Muscle layer of colon (tissue), 2 donors: Measurements from ENCODE around the gene ESPNL.

Experiments used
- H3K27ac ChIP-seq: one replicate; pipeline ENCODE4 v1.7.0; 2013; ENCODE audit warnings: low read depth, mild to moderate bottlenecking, low read length, moderate library complexity
- H3K27me3 ChIP-seq, 2 donors: one replicate each; pipeline ENCODE4 v1.7.0; 2013; ENCODE audit warnings: low read length in 2 of 2, mild to moderate bottlenecking in 2 of 2; ENCODE audit not compliant: insufficient read depth in 2 of 2, control insufficient read depth in 1 of 2
- H3K36me3 ChIP-seq: one replicate; pipeline ENCODE4 v1.7.0; 2013; ENCODE audit warnings: mild to moderate bottlenecking, low read length; ENCODE audit not compliant: insufficient read depth
- H3K4me1 ChIP-seq: one replicate; pipeline ENCODE4 v1.7.0; 2013; ENCODE audit warnings: mild to moderate bottlenecking, low read length; ENCODE audit not compliant: insufficient read depth
- H3K4me3 ChIP-seq, 2 donors: one replicate each; pipeline ENCODE4 v1.7.0; 2013; ENCODE audit warnings: low read length in 2 of 2, low read depth in 1 of 2, mild to moderate bottlenecking in 1 of 2, moderate library complexity in 1 of 2
- H3K9ac ChIP-seq: one replicate; pipeline ENCODE4 v1.7.0; 2013; ENCODE audit warnings: low read length
- H3K9me3 ChIP-seq: one replicate; pipeline ENCODE4 v1.7.0; 2013; ENCODE audit warnings: mild to moderate bottlenecking, low read length
- donor health status: abdominal sarcoma.
- donor health status: Adenocarcinoma of cecum.

Gene ESPNL

DNA sequence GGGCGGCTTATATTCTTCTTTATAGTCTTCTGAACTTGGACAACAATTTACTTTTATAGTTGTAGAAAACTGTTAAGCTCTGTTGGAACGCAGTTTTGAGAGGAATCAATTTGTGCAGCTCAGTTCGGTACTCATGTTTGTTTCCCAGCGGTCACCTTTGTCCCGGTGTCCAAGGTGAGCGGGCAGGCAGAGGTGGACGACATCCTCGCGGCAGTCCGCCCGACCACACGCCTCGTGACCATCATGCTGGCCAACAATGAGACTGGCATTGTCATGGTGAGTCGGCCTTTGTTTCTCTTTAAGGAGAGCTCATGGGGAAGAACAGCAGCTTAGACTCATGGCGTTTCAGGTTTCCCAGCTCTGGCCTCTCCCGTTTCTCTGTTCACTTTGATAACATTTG lies 18.6 kb upstream of the ESPNL start:
- no peak overlapping the region for H3K27ac ChIP-seq
- peaks cover 29% of the 10 kb centered on the region for H3K36me3 ChIP-seq
- no peaks in the 10 kb centered on the region for H3K27me3 ChIP-seq
- H3K4me3 ChIP-seq = no peak overlapping the region
- H3K9ac ChIP-seq = no peak overlapping the region
- H3K9me3 ChIP-seq = no peaks in the 10 kb centered on the region
- H3K4me1 ChIP-seq = no peaks in the 10 kb centered on the region

DNA sequence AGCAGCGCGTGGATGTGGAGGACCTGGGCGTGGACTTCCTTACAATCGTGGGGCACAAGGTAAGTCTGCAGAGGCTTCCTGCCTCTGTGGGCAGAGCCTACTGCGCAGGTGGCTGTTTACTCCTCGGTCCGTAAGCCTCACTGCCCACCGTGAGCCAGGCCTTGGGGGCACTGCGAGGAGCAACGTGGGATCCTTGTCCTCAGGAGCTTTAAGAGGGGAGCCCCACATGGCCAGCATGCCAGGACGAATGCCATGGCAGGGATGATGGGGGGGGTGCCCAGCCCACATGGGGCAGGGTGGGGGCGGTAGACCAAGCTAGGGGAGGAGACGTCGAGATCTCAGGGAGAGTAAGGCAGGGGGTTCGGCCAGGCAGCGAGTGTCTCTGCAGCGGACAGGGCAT lies 18.0 kb upstream of the ESPNL start:
- Histone ChIP-seq H3K4me1 (no peaks in the 10 kb centered on the region), H3K36me3 (peaks cover 29% of the 10 kb centered on the region), H3K9me3 (no peaks in the 10 kb centered on the region), H3K4me3 (no peak overlapping the region), H3K27ac (no peak overlapping the region), H3K27me3 (no peaks in the 10 kb centered on the region), H3K9ac (no peak overlapping the region)

- Histone ChIP-seq H3K9ac (no peak overlapping the region), H3K36me3 (peaks cover 29% of the 10 kb centered on the region), H3K4me3 (no peak overlapping the region), H3K4me1 (no peaks in the 10 kb centered on the region), H3K27ac (no peak overlapping the region), H3K9me3 (no peaks in the 10 kb centered on the region), H3K27me3 (no peaks in the 10 kb centered on the region)
These were observed 17.3 kb upstream of the ESPNL start for GRCh38 chr2:238082827-238083226.

- Histone ChIP-seq H3K4me1 (no peaks in the 10 kb centered on the region), H3K9me3 (no peaks in the 10 kb centered on the region), H3K27ac (no peak overlapping the region), H3K27me3 (no peaks in the 10 kb centered on the region), H3K36me3 (peaks cover 29% of the 10 kb centered on the region), H3K9ac (no peak overlapping the region), H3K4me3 (no peak overlapping the region)
These were observed 16.2 kb upstream of the ESPNL start for GRCh38 chr2:238083919-238084318.

DNA sequence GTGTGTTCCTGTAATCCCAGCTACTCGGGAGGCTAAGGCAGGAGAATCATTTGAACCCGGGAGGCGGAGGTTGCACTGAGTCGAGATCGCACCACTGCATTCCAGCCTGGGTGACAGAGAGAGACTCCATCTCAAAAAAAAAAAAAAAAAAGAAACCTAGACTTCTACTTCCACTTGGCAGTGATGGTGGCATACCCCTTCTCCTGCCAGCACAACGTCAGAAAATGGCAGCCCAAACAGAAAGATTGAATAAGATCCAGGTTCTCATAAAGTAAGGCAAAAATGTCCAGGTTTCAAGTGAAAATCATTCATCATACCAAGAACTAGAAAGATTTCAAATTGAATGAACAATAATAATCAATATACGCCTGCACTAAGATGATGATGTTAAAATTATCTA lies 15.4 kb upstream of the ESPNL start:
- H3K4me3 ChIP-seq = no peak overlapping the region
- H3K27ac ChIP-seq = no peak overlapping the region
- H3K9me3 ChIP-seq = no peaks in the 10 kb centered on the region
- H3K27me3 ChIP-seq = no peaks in the 10 kb centered on the region
- H3K9ac ChIP-seq = no peak overlapping the region
- no peaks in the 10 kb centered on the region for H3K4me1 ChIP-seq
- H3K36me3 ChIP-seq = peaks cover 29% of the 10 kb centered on the region

DNA sequence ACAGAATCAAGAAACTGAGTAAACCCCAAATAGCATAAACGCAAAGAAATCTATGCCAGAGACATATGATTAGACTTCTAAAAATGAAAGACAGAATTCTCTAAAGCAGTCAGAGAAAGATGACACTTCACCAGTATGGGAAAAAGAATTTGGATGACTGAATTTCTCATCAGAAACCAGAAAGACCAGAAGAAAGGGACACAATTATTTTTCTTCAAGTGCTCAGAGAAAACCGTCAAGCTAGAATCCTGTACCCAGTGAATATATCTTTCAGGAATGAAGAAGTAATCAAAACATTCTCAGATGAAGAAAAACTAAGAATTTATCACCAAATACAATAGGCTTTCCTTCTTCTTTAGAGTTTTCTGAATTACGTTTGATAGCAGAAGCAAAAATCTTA lies 14.2 kb upstream of the ESPNL start:
- Histone ChIP-seq H3K9ac (no peak overlapping the region), H3K9me3 (no peaks in the 10 kb centered on the region), H3K27me3 (no peaks in the 10 kb centered on the region), H3K4me3 (no peak overlapping the region), H3K36me3 (peaks cover 29% of the 10 kb centered on the region), H3K4me1 (no peaks in the 10 kb centered on the region), H3K27ac (no peak overlapping the region)

DNA sequence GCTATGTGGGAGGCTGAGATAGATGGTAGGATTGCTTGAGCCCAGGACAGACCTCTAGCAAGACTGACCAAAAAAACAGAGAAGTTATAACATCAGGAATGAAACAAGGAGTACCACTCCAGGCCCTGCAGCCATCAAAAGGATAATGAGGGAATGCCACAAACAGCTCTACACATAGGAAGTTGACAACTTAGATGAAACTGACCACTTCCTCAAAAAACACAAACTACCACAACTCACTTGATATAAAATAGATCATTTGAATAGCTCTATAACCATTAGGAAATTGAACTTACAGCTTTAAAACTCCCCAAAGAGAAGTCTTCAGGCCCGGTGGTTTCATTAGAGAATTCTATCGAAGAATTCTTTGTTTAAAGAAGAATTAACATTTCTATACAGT lies 12.9 kb upstream of the ESPNL start:
- H3K27me3 ChIP-seq = no peaks in the 10 kb centered on the region
- peaks cover 18% of the 10 kb centered on the region for H3K36me3 ChIP-seq
- H3K4me3 ChIP-seq = no peak overlapping the region
- H3K9me3 ChIP-seq = no peaks in the 10 kb centered on the region
- H3K27ac ChIP-seq = no peak overlapping the region
- H3K9ac ChIP-seq = no peak overlapping the region
- no peaks in the 10 kb centered on the region for H3K4me1 ChIP-seq

DNA sequence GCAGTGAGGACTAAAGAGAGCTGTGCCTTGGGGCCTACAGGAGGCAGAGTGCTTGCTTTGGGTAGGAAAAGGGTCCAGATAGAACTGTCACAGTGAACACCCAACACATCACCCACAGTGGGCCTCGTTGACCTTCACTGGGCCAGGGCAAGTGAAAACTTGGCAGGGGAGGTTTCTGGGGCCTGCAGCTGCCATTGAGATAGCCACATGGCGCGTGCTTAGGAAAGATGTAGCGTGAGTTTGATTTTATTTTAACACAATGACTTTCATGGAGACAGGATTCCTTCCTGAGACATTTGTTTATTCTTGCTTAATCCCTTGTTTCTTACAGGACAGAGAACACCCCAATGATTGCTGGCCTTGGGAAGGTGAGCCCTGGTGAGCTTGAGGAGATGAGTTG lies 9.3 kb upstream of the ESPNL start:
- no peaks in the 10 kb centered on the region for H3K36me3 ChIP-seq
- no peaks in the 10 kb centered on the region for H3K9me3 ChIP-seq
- H3K9ac ChIP-seq = no peak overlapping the region
- H3K27me3 ChIP-seq = no peaks in the 10 kb centered on the region
- no peak overlapping the region for H3K27ac ChIP-seq
- no peaks in the 10 kb centered on the region for H3K4me1 ChIP-seq
- no peak overlapping the region for H3K4me3 ChIP-seq

DNA sequence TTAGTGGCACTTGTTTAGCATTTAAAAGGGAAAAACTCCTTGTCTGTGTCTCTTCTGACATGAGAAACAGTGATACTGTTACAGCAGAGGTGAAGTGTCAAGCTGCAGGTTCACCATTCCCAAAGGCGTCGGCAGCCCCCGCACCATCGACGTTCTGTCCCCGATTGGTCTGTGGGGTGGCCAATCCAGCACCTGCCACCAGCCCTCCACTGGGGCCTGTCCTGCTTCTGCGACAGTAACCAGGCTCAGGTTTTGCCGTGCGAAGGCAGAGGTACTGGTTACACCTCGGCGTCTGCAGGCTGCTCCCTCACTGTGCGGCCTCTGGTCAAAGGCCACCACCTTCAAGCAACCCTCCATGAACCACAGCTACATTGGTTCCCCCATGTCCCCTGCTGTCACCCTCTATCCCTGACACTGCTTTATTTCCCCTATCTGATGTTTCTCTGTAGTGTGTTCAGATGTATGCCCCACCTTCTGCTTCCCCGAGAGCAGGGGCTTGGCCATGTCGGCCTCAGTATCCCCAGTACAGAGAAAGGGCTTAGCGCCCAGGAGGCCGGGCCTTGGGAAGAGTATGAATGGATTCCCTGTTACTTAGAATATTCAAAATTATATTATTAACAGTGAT lies 8.6 kb upstream of the ESPNL start:
- Histone ChIP-seq H3K9me3 (no peaks in the 10 kb centered on the region), H3K36me3 (no peaks in the 10 kb centered on the region), H3K9ac (no peak overlapping the region), H3K27ac (no peak overlapping the region), H3K4me1 (no peaks in the 10 kb centered on the region), H3K27me3 (no peaks in the 10 kb centered on the region), H3K4me3 (no peak overlapping the region)

- Histone ChIP-seq H3K4me3 (no peak overlapping the region), H3K4me1 (no peaks in the 10 kb centered on the region), H3K9me3 (no peaks in the 10 kb centered on the region), H3K27ac (no peak overlapping the region), H3K36me3 (no peaks in the 10 kb centered on the region), H3K27me3 (no peaks in the 10 kb centered on the region), H3K9ac (no peak overlapping the region)
These were observed 7.6 kb upstream of the ESPNL start for GRCh38 chr2:238092486-238093035.

- Histone ChIP-seq H3K36me3 (no peaks in the 10 kb centered on the region), H3K27ac (no peak overlapping the region), H3K9ac (no peak overlapping the region), H3K4me3 (no peak overlapping the region), H3K4me1 (no peaks in the 10 kb centered on the region), H3K9me3 (no peaks in the 10 kb centered on the region), H3K27me3 (no peaks in the 10 kb centered on the region)
These were observed 6.7 kb upstream of the ESPNL start for GRCh38 chr2:238093181-238094140.
